Prostate gland (tissue), 2 donors: ENCODE results near the gene HOXA5.

ENCODE experiments used
- POLR2AphosphoS5 ChIP-seq: sonication (generic); formaldehyde crosslinking; IDR thresholded peaks from one replicate; pipeline ENCODE4 v1.6.1; 2017; ENCODE audit warnings: antibody characterized with exemption
- TF ChIP-seq, protein P1 (sequence below), 4 experiments: fragments of 200-600 bp in 2 of 4; fragments of 450-650 bp in 2 of 4; sonication (generic) in 2 of 4; IDR thresholded peaks; 1 replicate in 3 of 4; 2 replicates in 1 of 4; pipeline ENCODE4 v1.5.1; 2016 to 2019; ENCODE audit warnings: antibody characterized with exemption in 4 of 4, mild to moderate bottlenecking in 2 of 4, moderate library complexity in 2 of 4

DNA sequence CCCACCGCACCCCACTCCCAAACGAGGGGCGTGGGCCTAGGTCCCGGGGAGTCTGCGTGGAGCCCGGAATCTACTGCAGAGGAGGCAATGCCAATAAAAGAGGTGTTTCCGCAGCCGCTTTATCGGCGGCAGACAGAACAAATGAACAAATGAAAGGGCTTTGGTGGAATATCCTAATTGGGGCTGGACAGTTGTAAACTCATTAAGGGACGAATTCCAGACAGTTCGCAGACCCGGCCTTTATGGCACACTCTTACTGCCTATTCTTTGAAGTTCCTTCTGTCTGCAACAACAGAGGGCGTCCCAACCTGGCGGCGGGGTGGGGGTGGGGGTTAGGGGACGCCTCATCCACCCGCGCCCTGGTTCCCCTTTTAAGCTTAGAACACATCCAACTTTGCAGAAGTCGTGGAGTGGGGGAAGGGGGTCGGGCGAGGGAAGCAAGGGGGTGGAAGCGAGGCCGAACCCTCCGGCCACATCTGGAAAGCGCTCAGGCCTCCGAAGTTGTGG is 17.8 kb upstream of the HOXA5 start:
- no peak for TF ChIP-seq POLR2AphosphoS5
- TF ChIP-seq, protein P1, sequence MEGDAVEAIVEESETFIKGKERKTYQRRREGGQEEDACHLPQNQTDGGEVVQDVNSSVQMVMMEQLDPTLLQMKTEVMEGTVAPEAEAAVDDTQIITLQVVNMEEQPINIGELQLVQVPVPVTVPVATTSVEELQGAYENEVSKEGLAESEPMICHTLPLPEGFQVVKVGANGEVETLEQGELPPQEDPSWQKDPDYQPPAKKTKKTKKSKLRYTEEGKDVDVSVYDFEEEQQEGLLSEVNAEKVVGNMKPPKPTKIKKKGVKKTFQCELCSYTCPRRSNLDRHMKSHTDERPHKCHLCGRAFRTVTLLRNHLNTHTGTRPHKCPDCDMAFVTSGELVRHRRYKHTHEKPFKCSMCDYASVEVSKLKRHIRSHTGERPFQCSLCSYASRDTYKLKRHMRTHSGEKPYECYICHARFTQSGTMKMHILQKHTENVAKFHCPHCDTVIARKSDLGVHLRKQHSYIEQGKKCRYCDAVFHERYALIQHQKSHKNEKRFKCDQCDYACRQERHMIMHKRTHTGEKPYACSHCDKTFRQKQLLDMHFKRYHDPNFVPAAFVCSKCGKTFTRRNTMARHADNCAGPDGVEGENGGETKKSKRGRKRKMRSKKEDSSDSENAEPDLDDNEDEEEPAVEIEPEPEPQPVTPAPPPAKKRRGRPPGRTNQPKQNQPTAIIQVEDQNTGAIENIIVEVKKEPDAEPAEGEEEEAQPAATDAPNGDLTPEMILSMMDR (IDR thresholded peaks at IDR 0.05): peak in 1 of 4 experiments; percentile 4
